ENCODE measurements around the gene SNX17. TPM values are rescaled to one million over a fixed set of nuclear protein-coding genes. Genes with fewer than 3 reads are reported as not detected.

SNX17 gene
- total and polyA plus RNA-seq, 2 of the 4 experiments (the other 2 are of a cell fraction), result 102 to 130 TPM

DNA sequence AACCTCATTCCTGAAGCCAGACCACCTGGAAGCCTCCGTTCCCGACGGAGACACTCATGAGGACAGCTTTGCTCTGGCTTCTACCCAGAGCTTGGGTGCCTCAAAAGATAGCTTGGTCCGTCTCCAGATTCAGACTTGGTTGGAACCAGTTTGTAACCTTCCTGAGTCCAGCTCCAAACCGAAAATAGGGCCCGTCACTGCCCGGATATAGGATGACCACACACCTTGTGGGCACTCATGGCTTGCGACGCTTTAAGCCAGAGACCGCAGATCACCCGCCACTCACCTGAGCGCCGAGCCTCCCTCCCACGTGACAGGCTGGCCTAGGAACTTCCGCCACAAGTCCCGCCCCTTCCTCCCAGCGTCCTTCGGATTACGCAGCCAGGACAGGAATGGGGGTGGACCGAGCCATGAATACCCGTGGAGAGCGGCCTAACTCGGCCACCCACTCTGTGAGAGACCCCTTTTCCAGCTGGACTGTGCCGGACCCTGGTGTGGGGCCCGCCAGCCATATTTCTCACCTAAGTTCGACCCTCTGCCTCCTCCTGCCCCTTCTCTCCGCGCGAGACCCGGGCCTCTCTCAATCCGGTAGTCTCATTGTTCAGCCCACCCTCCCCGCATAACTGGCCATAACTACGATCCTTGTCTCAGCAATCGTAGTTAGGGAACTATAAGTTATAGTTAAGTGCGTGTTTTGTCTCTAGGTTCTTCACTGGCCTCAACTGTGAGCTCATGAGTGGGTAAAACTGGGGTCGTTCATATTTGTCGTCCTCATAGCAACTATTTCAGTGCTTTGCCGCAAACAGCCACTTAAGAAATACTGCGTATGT, 47.4 kb upstream of the SNX17 start, which contains the start of gene MPV17:
TSS of gene MPV17 (minus strand) at position 332 of the 830 bp plus-strand sequence. CDS start 580 bp downstream, outside the sequence.
- H3K9ac ChIP-seq (ENCODE audit: low read depth, low read length), result peak within 1 kb of the TSS; percentile 97
- peaks cover 7% of the 10 kb centered on the region for H3K4me1 ChIP-seq (ENCODE audit: control insufficient read depth, insufficient read depth, low read length)
- peak within 1 kb of the TSS; percentile 60 for H3K18ac ChIP-seq (ENCODE audit: low read depth, low read length)
- no peaks in the 10 kb centered on the region for H3K9me3 ChIP-seq (ENCODE audit: control insufficient read depth, insufficient read depth, low read length)
- ChIA-PET POLR2A (ENCODE audit: unreplicated experiment) (no interaction called here), CTCF (no interaction called here)
- H2BK15ac ChIP-seq (ENCODE audit: low read depth, low read length), result peak within 1 kb of the TSS; percentile 57; the same call in 2 of the 3 replicates
- peak within 1 kb of the TSS; percentile 91 for H4K5ac ChIP-seq (ENCODE audit: low read depth, low read length)
- peak; percentile 91 for DNase-seq
- peak within 1 kb of the TSS; percentile 92 for H2AFZ ChIP-seq (replicated peaks; ENCODE audit: low read length, poor library complexity)
- H3K4me3 ChIP-seq (ENCODE audit: insufficient read depth, low read depth, low read length), result peak within 1 kb of the TSS; percentile 63
- peak within 1 kb of the TSS; percentile 97 for H3K23ac ChIP-seq (ENCODE audit: low read depth, low read length)
- intact Hi-C loops (cut with micrococcal nuclease), result loop anchor here (5.0 kb wide), 1 partner anchor 34 kb away; the partner anchor contains the start of gene GTF3C2
- H2AK5ac ChIP-seq (ENCODE audit: low read depth, low read length), result peak within 1 kb of the TSS; percentile 95
- H2BK5ac ChIP-seq (ENCODE audit: low read depth, low read length, poor library complexity, severe bottlenecking), result peak within 1 kb of the TSS; percentile 88
- peaks cover 11% of the 10 kb centered on the region; the same call in 1 of the 2 replicates for H3K9me1 ChIP-seq (ENCODE audit: insufficient read depth, low read length)
- BruUV-seq (replicated peaks), result TSS peak; percentile 98
- H3K27me3 ChIP-seq (ENCODE audit: control insufficient read depth, insufficient read depth, low read length), result no peaks in the 10 kb centered on the region
- in situ Hi-C loops (cut with MboI; ENCODE audit: low sequenced_read_pairs), result no loop called here
- H4K20me1 ChIP-seq (ENCODE audit: insufficient read depth, low read length), result no peaks in the 10 kb centered on the region
- peak within 1 kb of the TSS; percentile 97 for H3K4ac ChIP-seq (ENCODE audit: low read depth, low read length)
- peak within 1 kb of the TSS; percentile 97 for H3K56ac ChIP-seq (ENCODE audit: extremely low read depth, insufficient read depth, low read length)
- H3K79me1 ChIP-seq (ENCODE audit: low read depth in 1 of 2, low read length in 2 of 2), result peaks cover 22 to 44% of the 10 kb centered on the region in 2 experiments; a peak in 3 of 4 replicates
- dilution Hi-C loops (cut with HindIII; ENCODE audit: low sequenced_read_pairs, unreplicated experiment), result no loop called here
- H3K14ac ChIP-seq (replicated peaks; ENCODE audit: low read depth, low read length), result peak within 1 kb of the TSS; percentile 99
- WGBS, 2 experiments (ENCODE audit: extremely low coverage in 2 of 2, insufficient read length in 1 of 2), result 0% methylated on average over 10 of the region's 39 CpGs; no CpG with 5 or more reads in 1 of the 2 experiments
- peak within 1 kb of the TSS; percentile 58 for H2BK120ac ChIP-seq (ENCODE audit: low read depth, low read length)
- H3K36me3 ChIP-seq (ENCODE audit: control insufficient read depth, insufficient read depth, low read length), result peaks cover 14% of the 10 kb centered on the region
- H4K91ac ChIP-seq (ENCODE audit: insufficient read depth, low read depth, low read length), result peak within 1 kb of the TSS; percentile 89
- peak; percentile 80 for ATAC-seq (ENCODE audit: low read depth)
- peak within 1 kb of the TSS; percentile 93 to 99 for H4K8ac ChIP-seq (ENCODE audit: low read depth in 2 of 2, low read length in 2 of 2)
- H2AK9ac ChIP-seq (replicated peaks; ENCODE audit: low read depth, low read length, poor library complexity), result peak within 1 kb of the TSS; percentile 98
- peak within 1 kb of the TSS; percentile 95 for H3K4me2 ChIP-seq (ENCODE audit: low read depth, low read length)
- H2BK20ac ChIP-seq (ENCODE audit: low read depth, low read length), result peak within 1 kb of the TSS; percentile 56; the same call in 1 of the 2 replicates
- peak within 1 kb of the TSS; percentile 97 for H3K27ac ChIP-seq (ENCODE audit: insufficient read depth, low read length)
- TF ChIP-seq NFE2L2 (IDR thresholded peaks at IDR 0.05; ENCODE audit: low read depth, low read length) (no peak), FOS (IDR thresholded peaks at IDR 0.05; ENCODE audit: low read depth, low read length) (no peak), MAZ (IDR thresholded peaks at IDR 0.05; ENCODE audit: borderline replicate concordance, low read depth, low read length) (no peak; the same call in 1 of the 2 replicates), RCOR1 (IDR thresholded peaks at IDR 0.05; ENCODE audit: insufficient replicate concordance, low read length) (no peak), POLR2A (IDR thresholded peaks at IDR 0.05; ENCODE audit: low read depth, low read length) (peak; percentile 92), CEBPB (IDR thresholded peaks at IDR 0.05; ENCODE audit: low read depth, low read length) (peak; percentile 53; the same call in 1 of the 2 replicates), RFX5 (IDR thresholded peaks at IDR 0.05; ENCODE audit: low read depth, low read length) (no peak), RAD21 (IDR thresholded peaks at IDR 0.05; ENCODE audit: low read length) (no peak), MAFK (IDR thresholded peaks at IDR 0.05; ENCODE audit: low read depth, low read length) (no peak), CHD1 (IDR thresholded peaks at IDR 0.05; ENCODE audit: low read depth, low read length) (0 out of 2 replicates have a peak, but pooled peaks have one; percentile 79), BHLHE40 (IDR thresholded peaks at IDR 0.05; ENCODE audit: low read depth, low read length) (peak; percentile 91)
- TF ChIP-seq, protein P1, sequence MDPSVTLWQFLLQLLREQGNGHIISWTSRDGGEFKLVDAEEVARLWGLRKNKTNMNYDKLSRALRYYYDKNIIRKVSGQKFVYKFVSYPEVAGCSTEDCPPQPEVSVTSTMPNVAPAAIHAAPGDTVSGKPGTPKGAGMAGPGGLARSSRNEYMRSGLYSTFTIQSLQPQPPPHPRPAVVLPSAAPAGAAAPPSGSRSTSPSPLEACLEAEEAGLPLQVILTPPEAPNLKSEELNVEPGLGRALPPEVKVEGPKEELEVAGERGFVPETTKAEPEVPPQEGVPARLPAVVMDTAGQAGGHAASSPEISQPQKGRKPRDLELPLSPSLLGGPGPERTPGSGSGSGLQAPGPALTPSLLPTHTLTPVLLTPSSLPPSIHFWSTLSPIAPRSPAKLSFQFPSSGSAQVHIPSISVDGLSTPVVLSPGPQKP (IDR thresholded peaks at IDR 0.05; ENCODE audit: borderline replicate concordance, low read depth, low read length), result no peak
- TF ChIP-seq, protein P2, sequence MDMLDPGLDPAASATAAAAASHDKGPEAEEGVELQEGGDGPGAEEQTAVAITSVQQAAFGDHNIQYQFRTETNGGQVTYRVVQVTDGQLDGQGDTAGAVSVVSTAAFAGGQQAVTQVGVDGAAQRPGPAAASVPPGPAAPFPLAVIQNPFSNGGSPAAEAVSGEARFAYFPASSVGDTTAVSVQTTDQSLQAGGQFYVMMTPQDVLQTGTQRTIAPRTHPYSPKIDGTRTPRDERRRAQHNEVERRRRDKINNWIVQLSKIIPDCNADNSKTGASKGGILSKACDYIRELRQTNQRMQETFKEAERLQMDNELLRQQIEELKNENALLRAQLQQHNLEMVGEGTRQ (IDR thresholded peaks at IDR 0.05; ENCODE audit: low read depth, low read length), result peak; percentile 97
- TF ChIP-seq, protein P3, sequence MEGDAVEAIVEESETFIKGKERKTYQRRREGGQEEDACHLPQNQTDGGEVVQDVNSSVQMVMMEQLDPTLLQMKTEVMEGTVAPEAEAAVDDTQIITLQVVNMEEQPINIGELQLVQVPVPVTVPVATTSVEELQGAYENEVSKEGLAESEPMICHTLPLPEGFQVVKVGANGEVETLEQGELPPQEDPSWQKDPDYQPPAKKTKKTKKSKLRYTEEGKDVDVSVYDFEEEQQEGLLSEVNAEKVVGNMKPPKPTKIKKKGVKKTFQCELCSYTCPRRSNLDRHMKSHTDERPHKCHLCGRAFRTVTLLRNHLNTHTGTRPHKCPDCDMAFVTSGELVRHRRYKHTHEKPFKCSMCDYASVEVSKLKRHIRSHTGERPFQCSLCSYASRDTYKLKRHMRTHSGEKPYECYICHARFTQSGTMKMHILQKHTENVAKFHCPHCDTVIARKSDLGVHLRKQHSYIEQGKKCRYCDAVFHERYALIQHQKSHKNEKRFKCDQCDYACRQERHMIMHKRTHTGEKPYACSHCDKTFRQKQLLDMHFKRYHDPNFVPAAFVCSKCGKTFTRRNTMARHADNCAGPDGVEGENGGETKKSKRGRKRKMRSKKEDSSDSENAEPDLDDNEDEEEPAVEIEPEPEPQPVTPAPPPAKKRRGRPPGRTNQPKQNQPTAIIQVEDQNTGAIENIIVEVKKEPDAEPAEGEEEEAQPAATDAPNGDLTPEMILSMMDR (conservative IDR thresholded peaks at IDR 0.05; ENCODE audit: low read depth, low read length), result no peak

Measured in IMR-90 (cell line).